MM.1S (cell line): Measurements from ENCODE around the gene FNDC8.

ENCODE experiments used
- EZH2 ChIP-seq: fragments of 300-600 bp; sonication (generic); optimal IDR thresholded peaks from 2 replicates; pipeline ENCODE3; 2017; ENCODE audit warnings: low read depth, mild to moderate bottlenecking, antibody characterized with exemption, low read length, mixed read lengths
- TF ChIP-seq, protein P1 (sequence below): fragments of 300-600 bp; sonication (generic); IDR thresholded peaks from 2 replicates; pipeline ENCODE4 v1.5.1; 2016; ENCODE audit warnings: antibody characterized with exemption, low read length, mixed read lengths

DNA sequence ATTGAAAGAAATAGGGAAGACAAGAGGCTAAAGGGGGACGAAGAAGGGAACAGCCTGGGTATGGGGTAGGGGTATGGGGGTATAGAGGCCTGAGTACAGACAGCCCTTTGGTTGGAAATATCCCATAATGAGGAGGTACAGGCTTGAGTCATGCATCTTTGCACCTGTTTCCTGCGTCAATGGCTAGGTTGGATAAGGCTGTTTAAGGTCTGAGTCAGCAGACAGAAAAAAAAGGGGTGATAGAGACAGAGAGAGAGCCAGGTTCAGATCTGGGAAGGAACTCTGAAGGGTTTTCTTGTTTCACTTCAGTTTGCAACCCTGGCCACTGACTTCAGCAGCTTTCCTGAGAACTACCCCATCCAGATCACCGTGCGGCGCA lies 8.5 kb downstream of the FNDC8 start:
- TF ChIP-seq, protein P1, sequence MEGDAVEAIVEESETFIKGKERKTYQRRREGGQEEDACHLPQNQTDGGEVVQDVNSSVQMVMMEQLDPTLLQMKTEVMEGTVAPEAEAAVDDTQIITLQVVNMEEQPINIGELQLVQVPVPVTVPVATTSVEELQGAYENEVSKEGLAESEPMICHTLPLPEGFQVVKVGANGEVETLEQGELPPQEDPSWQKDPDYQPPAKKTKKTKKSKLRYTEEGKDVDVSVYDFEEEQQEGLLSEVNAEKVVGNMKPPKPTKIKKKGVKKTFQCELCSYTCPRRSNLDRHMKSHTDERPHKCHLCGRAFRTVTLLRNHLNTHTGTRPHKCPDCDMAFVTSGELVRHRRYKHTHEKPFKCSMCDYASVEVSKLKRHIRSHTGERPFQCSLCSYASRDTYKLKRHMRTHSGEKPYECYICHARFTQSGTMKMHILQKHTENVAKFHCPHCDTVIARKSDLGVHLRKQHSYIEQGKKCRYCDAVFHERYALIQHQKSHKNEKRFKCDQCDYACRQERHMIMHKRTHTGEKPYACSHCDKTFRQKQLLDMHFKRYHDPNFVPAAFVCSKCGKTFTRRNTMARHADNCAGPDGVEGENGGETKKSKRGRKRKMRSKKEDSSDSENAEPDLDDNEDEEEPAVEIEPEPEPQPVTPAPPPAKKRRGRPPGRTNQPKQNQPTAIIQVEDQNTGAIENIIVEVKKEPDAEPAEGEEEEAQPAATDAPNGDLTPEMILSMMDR, result no peak
- TF ChIP-seq EZH2, result no peak
